GM18870 (cell line): Measurements from ENCODE around the gene GTF2F2.

Source experiments
- ATAC-seq: cut with Tn5 transposase; IDR thresholded peaks from one replicate; pipeline ENCODE4 v1.9.1; 2021; ENCODE audit warnings: moderate library complexity; ENCODE audit not compliant: unreplicated experiment

Gene GTF2F2

GRCh38 chr13:45120967-45121831 lies 889 bp downstream of the GTF2F2 start:
- no peak for ATAC-seq

- no peak for ATAC-seq
These were observed 2.6 kb downstream of the GTF2F2 start for GRCh38 chr13:45122941-45123340.

GRCh38 chr13:45132369-45133064 lies 12.2 kb downstream of the GTF2F2 start:
- ATAC-seq, result peak; percentile 94

- no peak for ATAC-seq
These were observed 13.2 kb downstream of the GTF2F2 start for GRCh38 chr13:45133396-45134118.

GRCh38 chr13:45136741-45137504 lies 16.6 kb downstream of the GTF2F2 start:
- no peak for ATAC-seq

GRCh38 chr13:45137526-45137925 lies 17.2 kb downstream of the GTF2F2 start:
- ATAC-seq, result no peak

GRCh38 chr13:45138282-45138681 lies 18.0 kb downstream of the GTF2F2 start:
- no peak for ATAC-seq

GRCh38 chr13:45141369-45141768 lies 21.1 kb downstream of the GTF2F2 start:
- ATAC-seq, result no peak

- ATAC-seq, result no peak
These were observed 22.4 kb downstream of the GTF2F2 start for GRCh38 chr13:45142440-45143345.

- ATAC-seq, result no peak
These were observed 23.0 kb downstream of the GTF2F2 start for GRCh38 chr13:45143346-45143751.

GRCh38 chr13:45149964-45150363 lies 29.7 kb downstream of the GTF2F2 start:
- no peak for ATAC-seq

GRCh38 chr13:45156565-45157361 lies 36.5 kb downstream of the GTF2F2 start:
- no peak for ATAC-seq

- ATAC-seq, result no peak
These were observed 41.9 kb downstream of the GTF2F2 start for GRCh38 chr13:45162194-45162593.

GRCh38 chr13:45162821-45163220 lies 42.5 kb downstream of the GTF2F2 start:
- ATAC-seq, result no peak

- ATAC-seq, result no peak
These were observed 46.5 kb downstream of the GTF2F2 start for GRCh38 chr13:45166858-45167257.

- ATAC-seq, result no peak
These were observed 47.6 kb downstream of the GTF2F2 start for GRCh38 chr13:45167611-45168554.

GRCh38 chr13:45168555-45168930 lies 48.2 kb downstream of the GTF2F2 start:
- no peak for ATAC-seq

- ATAC-seq, result no peak
These were observed 54.2 kb downstream of the GTF2F2 start for GRCh38 chr13:45174478-45174877.
